ENCODE measurements around the gene SEZ6. TPM values are rescaled to one million over a fixed set of nuclear protein-coding genes. Genes with fewer than 3 reads are reported as not detected.

Gene SEZ6
- total and polyA plus RNA-seq, 11 donors, result 0.25 TPM; not detected in 10

- TF ChIP-seq CTCF (IDR thresholded peaks at IDR 0.05) (no peak), POLR2A (IDR thresholded peaks at IDR 0.05) (no peak)
- Histone ChIP-seq H3K27ac (peak overlapping the region; percentile 90 to 100 (median 96)), H3K4me3 (peak overlapping the region; percentile 74 to 99 (median 90)), H3K9me3 (no peaks in the 10 kb centered on the region), H3K36me3 (peaks cover 0 to 17% (median 0%) of the 10 kb centered on the region in 9 donors), H3K27me3 (no peaks in the 10 kb centered on the region), H3K4me1 (peaks cover 0 to 69% (median 48%) of the 10 kb centered on the region in 12 donors)
- intact Hi-C loops (cut with DNase I), result loop anchor here in 7 of 10 donors (5.0 to 10.0 kb wide), 9 partner anchors 47 to 615 kb away; partner anchors contain the start of genes DHRS13 (in 3 of the 7), IFT20 (in 3 of the 7), TNFAIP1 (in 3 of the 7) and FLOT2 (in 2 of the 7)
- peak in 1 of 4 donors; percentile 6 for ATAC-seq
- 0 to 1% (median 1%) methylated on average over 31 to 61 of the region's 61 CpGs for WGBS, 4 donors
- peak; percentile 67 to 84 (median 68) for DNase-seq
Measured at GRCh38 chr17:28949185-28950016, 56.4 kb downstream of the SEZ6 start.

GRCh38 chr17:28948873-28949184, 57.0 kb downstream of the SEZ6 start:
- DNase-seq, result peak in 2 of 5 donors; percentile 36 to 54
- H3K4me1 ChIP-seq, result peaks cover 0 to 72% (median 54%) of the 10 kb centered on the region in 12 donors
- no peak for ATAC-seq
- WGBS, 4 donors, result 0 to 1% (median 1%) methylated on average over 14 to 15 of the region's 15 CpGs
- peak overlapping the region; percentile 74 to 99 (median 90) for H3K4me3 ChIP-seq
- intact Hi-C loops (cut with DNase I), result loop anchor here in 6 of 10 donors (5.0 to 10.0 kb wide), 7 partner anchors 47 to 614 kb away; partner anchors contain the start of genes DHRS13 (in 3 of the 6), FLOT2 (in 1 of the 6), IFT20 (in 1 of the 6) and NUFIP2 (in 1 of the 6)
- H3K9me3 ChIP-seq, result no peaks in the 10 kb centered on the region
- no peaks in the 10 kb centered on the region for H3K27me3 ChIP-seq
- H3K36me3 ChIP-seq, result peaks cover 0 to 23% (median 0%) of the 10 kb centered on the region in 9 donors
- TF ChIP-seq CTCF (IDR thresholded peaks at IDR 0.05) (no peak), POLR2A (IDR thresholded peaks at IDR 0.05) (no peak)
- H3K27ac ChIP-seq, result peak overlapping the region; percentile 90 to 100 (median 96)

GRCh38 chr17:28948342-28948741, 57.5 kb downstream of the SEZ6 start:
- Histone ChIP-seq H3K36me3 (peaks cover 0 to 26% (median 4%) of the 10 kb centered on the region in 9 donors), H3K27me3 (no peaks in the 10 kb centered on the region), H3K4me1 (peaks cover 0 to 74% (median 54%) of the 10 kb centered on the region in 12 donors), H3K4me3 (peak overlapping the region in 11 of 12 donors; percentile 74 to 99 (median 91)), H3K27ac (peak overlapping the region; percentile 90 to 100 (median 96)), H3K9me3 (no peaks in the 10 kb centered on the region)
- no peak for TF ChIP-seq CTCF (IDR thresholded peaks at IDR 0.05)
- no peak for TF ChIP-seq POLR2A (IDR thresholded peaks at IDR 0.05)
- WGBS, 4 donors, result 19 to 25% (median 20%) methylated on average over 4 of the region's 4 CpGs
- intact Hi-C loops (cut with DNase I), result loop anchor here in 6 of 10 donors (5.0 to 10.0 kb wide), 7 partner anchors 46 to 614 kb away; partner anchors contain the start of genes DHRS13 (in 3 of the 6), FLOT2 (in 1 of the 6), IFT20 (in 1 of the 6) and NUFIP2 (in 1 of the 6)
- DNase-seq, result no peak
- ATAC-seq, result no peak

- Histone ChIP-seq H3K27ac (peak overlapping the region in 8 of 12 donors; percentile 8 to 100 (median 97)), H3K4me3 (peak overlapping the region in 2 of 12 donors; percentile 89 to 93), H3K27me3 (no peaks in the 10 kb centered on the region), H3K4me1 (peaks cover 0 to 67% (median 50%) of the 10 kb centered on the region in 12 donors), H3K9me3 (no peaks in the 10 kb centered on the region), H3K36me3 (peaks cover 0 to 32% (median 11%) of the 10 kb centered on the region in 9 donors)
- no peak for ATAC-seq
- 25 to 42% (median 29%) methylated on average over 3 of the region's 3 CpGs for WGBS, 4 donors
- DNase-seq, result no peak
- TF ChIP-seq CTCF (IDR thresholded peaks at IDR 0.05), result no peak
- no peak for TF ChIP-seq POLR2A (IDR thresholded peaks at IDR 0.05)
- intact Hi-C loops (cut with DNase I), result loop anchor here in 6 of 10 donors (5.0 to 10.0 kb wide), 7 partner anchors 45 to 613 kb away; partner anchors contain the start of genes DHRS13 (in 3 of the 6), FLOT2 (in 1 of the 6), IFT20 (in 1 of the 6) and NUFIP2 (in 1 of the 6)
Measured at GRCh38 chr17:28947639-28948038, 58.2 kb downstream of the SEZ6 start.

Measured in heart left ventricle (tissue), 16 donors.